Activated CD4-positive, alpha-beta memory T cell treated with anti-CD3 and anti-CD28 coated beads, Interleukin-2, amount 10 ng/mL, durations not matched to agents 7 days and 5 days (primary cell): Measurements from ENCODE around the gene AQP2. TPM values are rescaled to one million over a fixed set of nuclear protein-coding genes. Genes with fewer than 3 reads are reported as not detected.

Source experiments
- CTCF ChIA-PET: fragments of 350-600 bp; sonication (Branson Sonifier 250); formaldehyde crosslinking; loops from one replicate; lab custom pipeline; 2021; ENCODE audit warnings: antibody characterized with exemption, inconsistent platforms; lab: Charles Lee
- POLR2A ChIA-PET: fragments of 350-600 bp; sonication (Branson Sonifier 250); formaldehyde crosslinking; loops from one replicate; lab custom pipeline; 2021; ENCODE audit warnings: antibody characterized with exemption; lab: Charles Lee
- DNase-seq: peaks from one replicate; pipeline ENCODE4 v3.0.0-alpha.2; 2020
- H3K27ac Mint-ChIP-seq: one replicate; pipeline ENCODE4 v1.8.0; 2021; ENCODE audit warnings: mild to moderate bottlenecking, mixed read lengths
- H3K27me3 Mint-ChIP-seq: one replicate; pipeline ENCODE4 v1.8.0; 2021; ENCODE audit warnings: mixed read lengths
- H3K36me3 Mint-ChIP-seq: one replicate; pipeline ENCODE4 v1.8.0; 2021; ENCODE audit warnings: low read depth, mixed read lengths
- H3K4me1 Mint-ChIP-seq: one replicate; pipeline ENCODE4 v1.8.0; 2021; ENCODE audit warnings: mixed read lengths
- H3K4me3 Mint-ChIP-seq: one replicate; pipeline ENCODE4 v1.8.0; 2021; ENCODE audit warnings: mild to moderate bottlenecking, mixed read lengths
- H3K9me3 Mint-ChIP-seq: one replicate; pipeline ENCODE4 v1.8.0; 2021; ENCODE audit warnings: mixed read lengths
- total RNA-seq, 2 experiments: library from RNA; stranded (reverse); gene quantifications; one replicate each; pipeline ENCODE4 v1.2.3, GENCODE V29; 2021

Gene AQP2
- total RNA-seq, 2 experiments from 2014 or later: not detected

DNA sequence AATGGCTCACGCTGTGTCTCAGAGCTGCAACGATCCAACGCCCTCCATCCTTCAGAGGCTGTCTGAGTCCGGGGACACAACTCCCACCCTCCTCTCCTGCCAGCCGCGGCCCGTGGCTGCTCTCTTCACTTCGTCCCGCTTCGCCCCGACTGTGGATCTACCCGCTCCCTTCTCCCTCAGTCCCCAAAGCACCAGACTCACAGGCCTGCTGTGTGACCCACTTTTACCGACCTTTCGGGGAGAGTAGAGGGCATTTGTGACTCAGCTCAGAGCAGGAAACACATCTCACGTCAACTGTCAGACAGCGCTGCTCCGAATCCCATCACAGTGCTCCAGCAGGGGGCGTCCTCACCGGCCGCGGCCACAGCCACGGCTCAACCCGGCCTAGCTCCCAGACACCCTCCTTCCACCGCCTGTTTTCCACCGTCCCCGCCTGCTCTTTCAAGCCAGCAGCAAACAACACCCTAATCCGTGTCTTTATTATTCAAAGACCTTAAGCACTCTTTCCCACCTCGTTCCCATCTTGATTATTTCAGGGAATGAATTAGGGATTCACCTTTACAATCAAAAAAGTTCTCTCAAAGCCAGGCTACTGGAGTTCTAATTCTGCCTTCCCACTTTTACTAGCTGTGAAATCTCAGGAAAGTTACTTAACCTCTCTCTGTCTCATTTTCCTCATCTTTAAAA lies 5.0 kb upstream of the AQP2 start:
- POLR2A ChIA-PET: interaction anchor here (0.9 to 1.9 kb wide), 13 partner anchors 8 to 274 kb away, joined by 3 to 11 read pairs (median 4); partner anchors contain the start of genes BCDIN3D, RACGAP1 and SMARCD1
- peaks cover 55% of the 10 kb centered on the region for H3K4me1 Mint-ChIP-seq
- H3K9me3 Mint-ChIP-seq: no peaks in the 10 kb centered on the region

DNA sequence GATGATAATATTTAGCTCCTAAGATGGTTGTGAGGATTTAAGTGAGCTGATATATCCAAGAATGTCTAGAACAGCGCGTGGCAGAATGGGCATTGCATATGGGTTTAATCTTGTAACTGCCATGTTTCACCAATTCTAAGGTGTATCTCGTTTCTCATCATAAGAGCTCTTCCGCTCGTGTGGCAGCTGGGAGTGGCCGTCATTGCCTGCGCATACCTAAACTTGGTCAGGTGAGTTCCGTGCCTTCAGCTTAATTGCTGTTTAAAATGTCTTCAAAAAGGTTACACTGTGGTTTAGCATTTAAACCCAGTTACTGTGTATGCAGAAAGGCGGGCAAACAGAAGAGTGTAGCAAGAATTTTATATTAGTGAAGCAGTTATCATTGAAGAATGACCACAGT lies 4.5 kb upstream of the AQP2 start:
- no peaks in the 10 kb centered on the region for H3K9me3 Mint-ChIP-seq
- H3K36me3 Mint-ChIP-seq: no peaks in the 10 kb centered on the region
- H3K4me1 Mint-ChIP-seq: peaks cover 55% of the 10 kb centered on the region
- no peak for DNase-seq
- H3K27ac Mint-ChIP-seq: peak overlapping the region; percentile 90
- CTCF ChIA-PET: interaction anchor here (0.6 to 4.5 kb wide), 50 partner anchors 9 to 1632 kb away, joined by 3 to 86 read pairs (median 4); partner anchors contain the start of genes BCDIN3D, COX14, FAIM2 and RACGAP1
- H3K27me3 Mint-ChIP-seq: peaks cover 4% of the 10 kb centered on the region
- H3K4me3 Mint-ChIP-seq: no peak overlapping the region
- POLR2A ChIA-PET: interaction anchor here (0.9 to 1.9 kb wide), 13 partner anchors 9 to 275 kb away, joined by 3 to 11 read pairs (median 4); partner anchors contain the start of genes BCDIN3D, RACGAP1 and SMARCD1

More for the DNA sequence above, 5.0 kb upstream of the AQP2 start:
- Mint-ChIP-seq H3K36me3 (no peaks in the 10 kb centered on the region), H3K27ac (peak overlapping the region; percentile 90), H3K27me3 (peaks cover 4% of the 10 kb centered on the region), H3K4me3 (peak overlapping the region; percentile 82)
- CTCF ChIA-PET: interaction anchor here (0.5 to 4.5 kb wide), 58 partner anchors 8 to 575 kb away, joined by 3 to 86 read pairs (median 4); partner anchors contain the start of genes BCDIN3D, COX14, FAIM2 and RACGAP1
- peak; percentile 89 for DNase-seq

DNA sequence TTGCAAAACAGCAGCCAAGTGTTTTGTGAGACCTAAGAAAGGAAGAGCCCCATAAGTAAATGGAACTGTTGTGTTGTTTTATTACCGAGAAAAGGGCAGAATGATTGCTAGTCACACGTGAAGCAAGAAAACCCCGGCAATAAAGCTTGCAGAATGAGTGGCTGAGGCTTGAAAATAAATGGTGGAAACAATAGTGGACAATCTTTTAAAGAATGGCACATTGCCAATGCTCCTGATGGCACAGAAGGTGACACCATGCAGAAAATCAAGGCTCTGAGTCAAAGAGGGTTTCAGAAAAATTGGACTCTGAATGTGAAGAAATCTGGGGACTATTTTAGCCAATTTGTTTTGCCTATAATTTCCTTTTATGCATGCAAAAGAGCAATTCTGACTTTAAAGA lies 4.0 kb upstream of the AQP2 start:
- DNase-seq: no peak
- ChIA-PET CTCF (interaction anchor here (0.6 to 4.5 kb wide), 26 partner anchors 9 to 1632 kb away, joined by 3 to 86 read pairs (median 6); partner anchors contain the start of genes BCDIN3D, COX14 and TMBIM6), POLR2A (interaction anchor here (0.9 to 1.9 kb wide), 8 partner anchors 9 to 416 kb away, joined by 3 to 11 read pairs (median 4); partner anchors contain the start of gene BCDIN3D)
- Mint-ChIP-seq H3K9me3 (no peaks in the 10 kb centered on the region), H3K36me3 (no peaks in the 10 kb centered on the region), H3K27me3 (peaks cover 4% of the 10 kb centered on the region), H3K27ac (no peak overlapping the region), H3K4me1 (peaks cover 51% of the 10 kb centered on the region), H3K4me3 (no peak overlapping the region)

DNA sequence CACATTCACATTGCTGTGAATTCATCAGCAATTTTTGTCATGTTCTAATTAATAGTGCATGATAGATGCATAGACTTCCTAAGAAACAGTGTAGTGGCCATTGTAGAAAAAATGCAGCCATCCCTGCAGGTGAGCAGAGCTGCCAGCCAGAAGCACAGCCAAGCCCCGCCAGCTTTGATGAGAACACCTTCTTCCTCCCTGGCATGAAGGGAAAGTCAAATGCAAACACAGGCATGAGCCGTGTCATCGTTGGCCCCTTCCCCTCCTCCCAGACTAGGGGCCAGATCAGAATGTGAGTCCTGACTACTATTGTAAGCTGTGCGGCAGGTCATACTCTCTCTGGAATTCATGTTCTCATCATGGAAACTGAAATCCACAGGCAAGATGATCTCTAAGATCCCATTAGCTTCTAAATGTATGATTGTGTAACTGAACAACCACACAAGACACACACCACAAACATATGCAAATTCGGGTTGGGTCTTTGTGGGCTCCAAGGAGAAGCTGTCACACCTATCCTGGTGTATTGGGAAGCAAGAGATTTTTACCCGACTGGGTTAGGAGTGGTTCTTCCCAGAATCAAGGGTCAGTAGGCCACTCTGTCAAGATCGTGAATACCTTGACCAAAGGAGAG lies 2.8 kb upstream of the AQP2 start:
- H3K36me3 Mint-ChIP-seq: no peaks in the 10 kb centered on the region
- H3K4me1 Mint-ChIP-seq: peaks cover 39% of the 10 kb centered on the region
- H3K27ac Mint-ChIP-seq: no peak overlapping the region
- no peaks in the 10 kb centered on the region for H3K9me3 Mint-ChIP-seq
- no peak overlapping the region for H3K4me3 Mint-ChIP-seq
- ChIA-PET CTCF (interaction anchor here (1.1 to 4.5 kb wide), 2 partner anchors 19 to 107 kb away, joined by 4 to 86 read pairs; no protein-coding TSS in a partner anchor), POLR2A (no interaction called here)
- H3K27me3 Mint-ChIP-seq: peaks cover 8% of the 10 kb centered on the region
- no peak for DNase-seq

DNA sequence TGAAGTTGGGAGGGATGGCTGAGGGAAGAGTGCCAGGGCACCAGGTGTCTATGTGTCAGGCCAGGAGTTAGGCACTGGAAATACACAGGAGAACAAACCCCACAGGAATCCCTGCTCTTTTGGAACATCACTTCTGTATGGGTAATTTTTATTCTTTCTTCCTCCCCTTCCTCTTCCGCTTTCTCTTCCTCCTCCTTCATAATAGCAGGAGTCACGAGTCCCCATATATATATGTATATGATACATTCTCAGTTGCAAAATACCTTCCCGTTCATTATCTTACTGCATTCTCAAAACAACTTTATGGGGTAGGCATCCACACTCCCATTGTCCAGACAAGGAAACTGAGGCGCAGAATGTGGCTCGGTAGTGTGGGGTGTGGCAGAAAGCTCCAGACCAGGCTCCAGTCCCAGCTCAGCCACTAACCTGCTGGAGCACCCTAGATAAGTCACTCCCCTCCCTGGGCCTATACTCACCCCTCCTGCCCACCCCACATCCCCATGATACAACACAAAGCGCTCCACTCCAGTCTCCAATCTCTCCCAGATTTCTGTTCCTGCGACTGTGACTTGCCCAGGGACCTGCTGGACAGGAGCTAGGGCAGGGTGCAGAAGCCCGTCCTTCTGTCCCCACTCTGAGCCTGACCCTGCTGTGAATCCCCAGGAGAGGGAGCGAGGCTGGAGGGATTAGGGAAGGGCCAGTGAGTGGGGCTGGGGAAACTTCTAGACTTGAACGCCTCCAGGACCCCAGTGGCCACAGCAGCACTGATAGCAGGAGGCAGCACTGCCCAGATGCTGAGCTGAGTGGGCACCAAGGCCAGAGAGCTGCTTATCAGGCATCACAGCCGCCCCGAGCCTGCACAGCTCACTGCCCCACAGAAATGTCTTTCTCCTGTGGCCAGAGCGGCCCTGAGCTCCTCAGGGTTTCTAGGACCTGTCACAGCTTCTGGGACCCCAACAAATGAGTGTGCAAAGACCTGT lies 1.4 kb upstream of the AQP2 start:
- no peak for DNase-seq
- Mint-ChIP-seq H3K27ac (no peak overlapping the region), H3K27me3 (peaks cover 16% of the 10 kb centered on the region), H3K4me3 (no peak overlapping the region), H3K4me1 (peaks cover 25% of the 10 kb centered on the region), H3K36me3 (no peaks in the 10 kb centered on the region), H3K9me3 (no peaks in the 10 kb centered on the region)
- POLR2A ChIA-PET: no interaction called here
- CTCF ChIA-PET: interaction anchor here (1.9 to 4.5 kb wide), 2 partner anchors 18 kb away, joined by 14 to 86 read pairs; no protein-coding TSS in a partner anchor

DNA sequence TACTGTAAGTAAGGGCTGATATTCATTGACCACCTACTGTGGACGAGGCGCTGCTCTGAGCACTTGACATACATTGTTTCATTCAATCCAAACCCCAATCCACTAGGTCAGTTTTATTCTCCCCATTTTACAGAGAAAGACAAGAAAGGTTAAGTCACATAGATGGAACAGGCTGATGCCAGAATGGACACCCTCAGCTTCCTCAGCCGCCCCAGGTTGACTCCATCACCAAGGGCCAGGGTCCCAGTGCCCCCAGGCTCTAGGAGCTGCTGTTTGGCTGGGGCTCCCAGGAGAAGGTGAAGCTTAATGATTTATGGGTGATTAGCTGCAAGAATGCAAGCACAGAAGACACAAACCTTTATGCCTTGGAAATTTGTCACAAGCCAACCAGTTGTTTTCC lies 671 bp upstream of the AQP2 start:
- no peak overlapping the region for H3K27ac Mint-ChIP-seq
- ChIA-PET CTCF (interaction anchor here (1.9 kb wide), 1 partner anchor 17 kb away, joined by 14 read pairs; no protein-coding TSS in a partner anchor), POLR2A (no interaction called here)
- H3K36me3 Mint-ChIP-seq: no peaks in the 10 kb centered on the region
- no peaks in the 10 kb centered on the region for H3K9me3 Mint-ChIP-seq
- DNase-seq: no peak
- peaks cover 23% of the 10 kb centered on the region for H3K27me3 Mint-ChIP-seq
- no peak overlapping the region for H3K4me3 Mint-ChIP-seq
- peaks cover 18% of the 10 kb centered on the region for H3K4me1 Mint-ChIP-seq

DNA sequence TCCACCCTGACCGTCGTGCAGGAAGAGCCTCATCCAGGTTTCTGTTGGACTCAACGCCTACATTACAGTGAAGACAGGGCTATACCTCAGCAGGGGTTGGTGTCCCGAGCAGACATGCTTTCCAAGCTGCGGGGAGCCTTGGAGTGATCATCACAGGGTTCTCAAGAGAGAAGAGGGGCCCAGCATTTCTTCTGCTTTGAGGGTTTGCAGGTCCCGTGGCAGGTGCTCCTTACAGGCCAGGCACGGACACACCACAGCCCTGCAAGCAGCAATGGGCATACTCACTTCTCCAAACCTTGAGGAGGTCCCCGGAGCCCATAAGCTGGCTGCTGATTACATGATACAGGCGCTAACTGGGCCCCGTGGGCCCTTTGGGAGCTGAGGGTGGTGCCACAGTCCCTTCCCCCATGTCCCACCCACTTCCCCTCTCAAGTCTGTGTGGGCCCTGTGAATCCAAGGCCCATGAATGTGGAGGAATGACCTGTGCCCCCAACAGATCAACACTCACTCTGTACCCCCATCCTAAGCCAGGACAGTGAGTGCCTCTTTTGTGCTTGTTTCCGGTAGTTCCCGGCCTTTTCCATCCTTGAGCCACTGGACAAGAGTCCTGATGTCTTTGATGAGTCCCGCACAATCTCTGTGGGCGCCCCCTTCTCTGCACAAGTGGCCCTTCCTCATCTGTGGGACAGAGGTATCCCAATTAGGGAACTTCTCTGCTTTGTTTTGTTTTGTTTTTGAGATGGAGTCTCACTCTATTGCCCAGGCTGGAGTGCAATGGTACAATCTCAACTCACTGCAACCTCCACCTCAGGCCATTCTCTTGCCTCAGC lies 1.1 kb downstream of the AQP2 start:
- H3K4me1 Mint-ChIP-seq: peaks cover under 1% of the 10 kb centered on the region
- H3K36me3 Mint-ChIP-seq: no peaks in the 10 kb centered on the region
- no peak overlapping the region for H3K4me3 Mint-ChIP-seq
- no peak overlapping the region for H3K27ac Mint-ChIP-seq
- ChIA-PET CTCF (no interaction called here), POLR2A (no interaction called here)
- H3K27me3 Mint-ChIP-seq: peaks cover 35% of the 10 kb centered on the region
- no peaks in the 10 kb centered on the region for H3K9me3 Mint-ChIP-seq
- no peak for DNase-seq

DNA sequence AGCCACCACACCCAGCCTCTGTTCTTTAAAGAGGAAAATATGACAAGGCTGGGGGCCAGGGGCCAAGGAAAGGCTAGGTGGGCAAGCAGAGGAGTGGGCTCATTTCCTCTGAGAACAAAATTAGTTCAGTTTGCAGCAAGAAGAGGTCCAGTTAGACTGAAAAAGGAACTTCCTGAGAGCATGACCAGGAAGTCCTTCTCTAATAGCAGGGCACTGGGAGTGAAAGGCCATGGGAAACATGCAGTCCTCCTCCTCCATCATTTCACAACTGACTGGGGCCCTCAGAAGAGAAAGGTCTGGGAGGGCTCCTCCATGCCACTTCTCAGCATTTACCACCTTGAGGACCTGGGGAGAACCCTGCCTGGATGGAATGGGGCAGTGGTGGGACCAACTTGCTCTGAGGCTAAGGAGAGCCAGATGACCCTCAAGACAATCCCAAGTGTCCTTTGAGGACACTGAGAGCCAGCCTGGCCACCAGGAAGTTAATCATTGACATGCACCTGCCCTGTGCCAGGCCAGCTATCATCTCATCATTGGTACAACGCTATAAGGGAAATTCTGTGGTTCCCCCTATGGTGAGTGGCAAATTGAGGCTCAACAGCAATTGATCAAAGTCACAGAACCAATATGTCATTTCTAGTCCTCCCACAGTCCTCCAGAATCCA lies 2.0 kb downstream of the AQP2 start:
- Mint-ChIP-seq H3K9me3 (no peaks in the 10 kb centered on the region), H3K4me1 (no peaks in the 10 kb centered on the region), H3K36me3 (no peaks in the 10 kb centered on the region), H3K27me3 (peaks cover 44% of the 10 kb centered on the region), H3K4me3 (no peak overlapping the region), H3K27ac (no peak overlapping the region)
- ChIA-PET CTCF (interaction anchor here (0.8 to 1.0 kb wide), 2 partner anchors 14 to 22 kb away, joined by 3 to 4 read pairs; no protein-coding TSS in a partner anchor), POLR2A (no interaction called here)
- DNase-seq: no peak

DNA sequence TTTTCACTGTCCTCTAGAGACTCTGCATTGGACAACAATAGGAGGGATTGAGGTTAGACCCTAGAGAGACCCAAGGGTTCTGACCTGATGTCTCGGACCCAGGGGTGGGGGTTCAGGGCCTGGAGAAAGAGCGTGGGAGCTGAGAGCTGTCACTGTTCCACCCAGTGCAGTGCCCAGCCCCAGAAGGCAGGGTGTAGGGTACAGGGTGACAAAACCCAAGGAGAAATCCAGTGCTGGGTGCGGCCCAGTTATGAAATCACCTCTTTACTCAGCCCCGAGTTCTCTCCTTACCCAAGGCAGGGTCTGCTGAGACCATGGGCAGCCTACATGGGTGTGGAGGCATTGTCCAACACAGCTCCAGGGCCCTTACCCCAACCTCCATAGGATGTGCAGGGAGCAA lies 2.6 kb downstream of the AQP2 start:
- ChIA-PET POLR2A (no interaction called here), CTCF (interaction anchor here (0.8 to 1.0 kb wide), 2 partner anchors 14 to 23 kb away, joined by 3 to 4 read pairs; no protein-coding TSS in a partner anchor)
- Mint-ChIP-seq H3K36me3 (no peaks in the 10 kb centered on the region), H3K27me3 (peaks cover 51% of the 10 kb centered on the region), H3K4me1 (no peaks in the 10 kb centered on the region), H3K27ac (no peak overlapping the region), H3K4me3 (no peak overlapping the region), H3K9me3 (no peaks in the 10 kb centered on the region)
- DNase-seq: no peak

DNA sequence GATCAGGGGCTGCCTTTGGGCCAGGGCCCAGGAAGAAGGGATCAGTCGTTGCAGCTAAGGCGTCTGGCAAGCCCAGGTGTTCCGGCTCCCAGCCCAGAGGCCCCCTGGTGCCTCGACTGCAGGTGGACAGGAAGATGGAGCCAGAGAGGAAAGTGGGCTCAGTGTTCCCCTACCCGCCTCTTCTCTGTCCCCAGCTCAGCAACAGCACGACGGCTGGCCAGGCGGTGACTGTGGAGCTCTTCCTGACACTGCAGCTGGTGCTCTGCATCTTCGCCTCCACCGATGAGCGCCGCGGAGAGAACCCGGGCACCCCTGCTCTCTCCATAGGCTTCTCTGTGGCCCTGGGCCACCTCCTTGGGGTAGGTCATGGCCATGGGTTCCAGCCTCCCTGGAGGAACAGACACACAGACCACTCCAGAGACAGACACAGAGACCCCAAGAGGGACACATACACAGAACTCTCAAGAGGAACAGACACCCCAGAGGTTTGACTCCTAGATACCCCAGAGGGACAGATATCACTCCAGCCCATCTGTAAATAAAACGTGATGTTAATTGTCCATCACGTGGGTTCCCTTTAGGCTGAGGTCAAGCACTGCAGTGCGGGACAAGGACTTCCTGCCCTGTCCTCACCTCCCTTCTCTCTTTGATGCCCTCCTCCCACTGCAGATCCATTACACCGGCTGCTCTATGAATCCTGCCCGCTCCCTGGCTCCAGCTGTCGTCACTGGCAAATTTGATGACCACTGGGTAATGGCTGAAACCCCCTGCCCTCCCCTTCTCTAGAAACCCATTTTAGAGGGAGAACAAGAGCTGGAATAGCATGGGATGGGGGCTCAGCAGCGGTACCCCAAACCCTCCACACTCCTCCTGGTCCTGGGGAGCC lies 3.7 kb downstream of the AQP2 start:
- peaks cover 57% of the 10 kb centered on the region for H3K27me3 Mint-ChIP-seq
- ChIA-PET CTCF (interaction anchor here (0.8 to 1.3 kb wide), 2 partner anchors 9 to 13 kb away, joined by 4 to 5 read pairs; no protein-coding TSS in a partner anchor), POLR2A (interaction anchor here (1.7 kb wide), 1 partner anchor 9 kb away, joined by 4 read pairs; no protein-coding TSS in a partner anchor)

More for the DNA sequence above, 3.7 kb downstream of the AQP2 start:
- no peak for DNase-seq
- Mint-ChIP-seq H3K9me3 (no peaks in the 10 kb centered on the region), H3K27ac (no peak overlapping the region), H3K4me3 (no peak overlapping the region), H3K4me1 (no peaks in the 10 kb centered on the region), H3K36me3 (no peaks in the 10 kb centered on the region)
